ENCODE data around the gene FOXL3.

DNA sequence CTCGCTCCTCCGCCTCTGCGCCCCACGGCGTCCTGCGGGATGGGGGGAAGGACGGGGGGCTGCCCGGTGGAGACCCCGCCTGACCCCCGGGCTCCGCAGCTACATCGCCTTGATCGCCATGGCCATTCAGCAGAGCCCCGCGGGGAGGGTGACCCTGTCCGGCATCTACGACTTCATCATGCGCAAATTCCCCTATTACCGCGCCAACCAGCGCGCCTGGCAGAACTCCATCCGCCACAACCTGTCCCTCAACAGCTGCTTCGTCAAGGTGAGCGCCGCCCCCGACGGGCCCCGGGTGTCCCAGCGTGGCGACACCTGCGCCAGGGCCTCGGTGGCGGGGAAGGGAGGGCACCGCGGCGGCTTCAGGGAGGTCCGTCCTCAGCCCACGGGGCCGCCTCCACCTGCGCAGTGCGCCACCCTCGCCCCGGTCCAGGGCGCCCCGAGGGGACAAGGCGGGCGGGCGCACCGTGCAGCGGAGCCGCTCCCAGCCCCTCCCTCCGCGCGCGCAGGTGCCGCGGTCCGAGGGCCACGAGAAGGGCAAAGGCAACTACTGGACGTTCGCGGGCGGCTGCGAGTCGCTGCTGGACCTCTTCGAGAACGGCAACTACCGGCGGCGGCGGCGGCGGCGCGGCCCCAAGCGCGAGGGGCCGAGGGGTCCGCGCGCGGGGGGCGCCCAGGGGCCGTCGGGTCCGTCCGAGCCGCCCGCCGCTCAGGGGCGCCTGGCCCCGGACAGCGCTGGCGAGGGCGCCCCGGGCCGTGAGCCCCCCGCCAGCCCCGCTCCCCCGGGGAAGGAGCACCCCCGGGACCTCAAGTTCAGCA, 793 bp downstream of the FOXL3 start:
- TF ChIP-seq, protein P1, sequence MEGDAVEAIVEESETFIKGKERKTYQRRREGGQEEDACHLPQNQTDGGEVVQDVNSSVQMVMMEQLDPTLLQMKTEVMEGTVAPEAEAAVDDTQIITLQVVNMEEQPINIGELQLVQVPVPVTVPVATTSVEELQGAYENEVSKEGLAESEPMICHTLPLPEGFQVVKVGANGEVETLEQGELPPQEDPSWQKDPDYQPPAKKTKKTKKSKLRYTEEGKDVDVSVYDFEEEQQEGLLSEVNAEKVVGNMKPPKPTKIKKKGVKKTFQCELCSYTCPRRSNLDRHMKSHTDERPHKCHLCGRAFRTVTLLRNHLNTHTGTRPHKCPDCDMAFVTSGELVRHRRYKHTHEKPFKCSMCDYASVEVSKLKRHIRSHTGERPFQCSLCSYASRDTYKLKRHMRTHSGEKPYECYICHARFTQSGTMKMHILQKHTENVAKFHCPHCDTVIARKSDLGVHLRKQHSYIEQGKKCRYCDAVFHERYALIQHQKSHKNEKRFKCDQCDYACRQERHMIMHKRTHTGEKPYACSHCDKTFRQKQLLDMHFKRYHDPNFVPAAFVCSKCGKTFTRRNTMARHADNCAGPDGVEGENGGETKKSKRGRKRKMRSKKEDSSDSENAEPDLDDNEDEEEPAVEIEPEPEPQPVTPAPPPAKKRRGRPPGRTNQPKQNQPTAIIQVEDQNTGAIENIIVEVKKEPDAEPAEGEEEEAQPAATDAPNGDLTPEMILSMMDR (conservative IDR thresholded peaks at IDR 0.05; ENCODE audit: low read depth, low read length) = no peak
- TF ChIP-seq EZH2 (IDR thresholded peaks at IDR 0.05; ENCODE audit: borderline replicate concordance, low read depth, low read length, poor library complexity, severe bottlenecking) = peak; percentile 95

Measured in A673 (cell line).